Measurements from ENCODE around the gene COL8A2.

The COL8A2 gene

GRCh38 chr1:36137226-36137625 is 12.2 kb upstream of the COL8A2 start:
- DNase-seq (ENCODE audit: low read depth in 2 of 2) = no peak

GRCh38 chr1:36136535-36136934 is 11.5 kb upstream of the COL8A2 start:
- DNase-seq (ENCODE audit: low read depth in 2 of 2) = no peak

GRCh38 chr1:36135796-36136195 is 10.8 kb upstream of the COL8A2 start:
- no peak for DNase-seq (ENCODE audit: low read depth in 2 of 2)

- DNase-seq (ENCODE audit: low read depth in 2 of 2) = no peak
Observed at GRCh38 chr1:36135330-36135667, 10.3 kb upstream of the COL8A2 start.

GRCh38 chr1:36134505-36135329 is 9.7 kb upstream of the COL8A2 start:
- DNase-seq (ENCODE audit: low read depth in 2 of 2) = no peak

- no peak for DNase-seq (ENCODE audit: low read depth in 2 of 2)
Observed at GRCh38 chr1:36134031-36134430, 9.0 kb upstream of the COL8A2 start.

GRCh38 chr1:36133484-36133883 is 8.5 kb upstream of the COL8A2 start:
- DNase-seq (ENCODE audit: low read depth in 2 of 2) = no peak

- no peak for DNase-seq (ENCODE audit: low read depth in 2 of 2)
Observed at GRCh38 chr1:36132029-36132428, 7.0 kb upstream of the COL8A2 start.

GRCh38 chr1:36128905-36129206 is 3.8 kb upstream of the COL8A2 start:
- DNase-seq (ENCODE audit: low read depth in 2 of 2) = no peak

GRCh38 chr1:36128126-36128904 is 3.3 kb upstream of the COL8A2 start:
- DNase-seq (ENCODE audit: low read depth in 2 of 2) = no peak

- DNase-seq (ENCODE audit: low read depth in 2 of 2) = no peak
Observed at GRCh38 chr1:36126797-36127500, 1.9 kb upstream of the COL8A2 start.

- no peak for DNase-seq (ENCODE audit: low read depth in 2 of 2)
Observed at GRCh38 chr1:36126005-36126716, 1.1 kb upstream of the COL8A2 start.

- DNase-seq (ENCODE audit: low read depth in 2 of 2) = no peak
Observed at GRCh38 chr1:36124404-36125128, 456 bp downstream of the COL8A2 start.

GRCh38 chr1:36123356-36123755 is 1.7 kb downstream of the COL8A2 start:
- DNase-seq (ENCODE audit: low read depth in 2 of 2) = no peak

- DNase-seq (ENCODE audit: low read depth in 2 of 2) = no peak
Observed at GRCh38 chr1:36122062-36123030, 2.7 kb downstream of the COL8A2 start.

- no peak for DNase-seq (ENCODE audit: low read depth in 2 of 2)
Observed at GRCh38 chr1:36119456-36119855, 5.6 kb downstream of the COL8A2 start.

- DNase-seq (ENCODE audit: low read depth in 2 of 2) = no peak
Observed at GRCh38 chr1:36118447-36119204, 6.4 kb downstream of the COL8A2 start.

- no peak for DNase-seq (ENCODE audit: low read depth in 2 of 2)
Observed at GRCh38 chr1:36116901-36117300, 8.1 kb downstream of the COL8A2 start.

- no peak for DNase-seq (ENCODE audit: low read depth in 2 of 2)
Observed at GRCh38 chr1:36115931-36116330, 9.1 kb downstream of the COL8A2 start.

Measured in stimulated activated CD8-positive, alpha-beta memory T cell treated with anti-CD3 and anti-CD28 coated beads, Interleukin-7, amount 100 ng/mL, for 1 hour (primary cell).